H9 (cell line): Measurements from ENCODE around the gene DENND4B. TPM values are rescaled to one million over a fixed set of nuclear protein-coding genes. Genes with fewer than 3 reads are reported as not detected.

Experiments
- DNase-seq: peaks from one replicate; pipeline ENCODE4 v3.0.0-alpha.2; 2017
- H2AFZ ChIP-seq: one replicate; pipeline ENCODE4 v1.6.1; 2013; ENCODE audit warnings: mild to moderate bottlenecking, low read length, control low read depth, moderate library complexity
- H2AK5ac ChIP-seq: 2 replicates; pipeline ENCODE4 v1.6.1; 2013; ENCODE audit warnings: low read length, control low read depth, mixed read lengths; ENCODE audit not compliant: insufficient read length
- H2BK120ac ChIP-seq: one replicate; pipeline ENCODE4 v1.6.1; 2013; ENCODE audit warnings: low read depth, mild to moderate bottlenecking, low read length, control low read depth, inconsistent platforms; ENCODE audit not compliant: poor library complexity, severe bottlenecking
- H2BK12ac ChIP-seq: 2 replicates; pipeline ENCODE4 v1.6.1; 2013; ENCODE audit warnings: low read length, control low read depth, mixed read lengths, low read depth; ENCODE audit not compliant: insufficient read length
- H2BK15ac ChIP-seq: 2 replicates; pipeline ENCODE4 v1.6.1; 2013; ENCODE audit warnings: low read depth, low read length, control low read depth
- H2BK20ac ChIP-seq: one replicate; pipeline ENCODE4 v1.6.1; 2013; ENCODE audit warnings: low read depth, mild to moderate bottlenecking, low read length, control low read depth, inconsistent platforms; ENCODE audit not compliant: poor library complexity, severe bottlenecking
- H2BK5ac ChIP-seq: 2 replicates; pipeline ENCODE4 v1.6.1; 2013; ENCODE audit warnings: low read length, control low read depth, mixed read lengths; ENCODE audit not compliant: insufficient read length
- H3K14ac ChIP-seq: 2 replicates; pipeline ENCODE4 v1.6.1; 2013; ENCODE audit warnings: low read length, control low read depth; ENCODE audit not compliant: insufficient read depth
- H3K18ac ChIP-seq: 2 replicates; pipeline ENCODE4 v1.6.1; 2013; ENCODE audit warnings: low read depth, mild to moderate bottlenecking, mixed read lengths, low read length, control low read depth; ENCODE audit not compliant: insufficient read length
- H3K23ac ChIP-seq: 2 replicates; pipeline ENCODE4 v1.6.1; 2013; ENCODE audit warnings: low read length, control low read depth, mixed read lengths, low read depth; ENCODE audit not compliant: insufficient read length
- H3K23me2 ChIP-seq: 2 replicates; pipeline ENCODE4 v1.6.1; 2013; ENCODE audit warnings: low read depth, mild to moderate bottlenecking, mixed read lengths, low read length, control low read depth; ENCODE audit not compliant: insufficient read length, poor library complexity, severe bottlenecking
- H3K27ac ChIP-seq: 2 replicates; pipeline ENCODE4 v1.5.1; 2013; ENCODE audit warnings: low read length, control low read depth, mixed read lengths, low read depth; ENCODE audit not compliant: insufficient read length
- H3K27me3 ChIP-seq: 2 replicates; pipeline ENCODE4 v1.6.1; 2013; ENCODE audit warnings: low read length, control low read depth, inconsistent platforms; ENCODE audit not compliant: insufficient read depth
- H3K4ac ChIP-seq: 2 replicates; pipeline ENCODE4 v1.6.1; 2013; ENCODE audit warnings: low read depth, mild to moderate bottlenecking, control low read depth, inconsistent platforms, low read length, moderate library complexity
- H3K4me1 ChIP-seq: 2 replicates; pipeline ENCODE4 v1.6.1; 2013; ENCODE audit warnings: low read length, control low read depth, inconsistent platforms; ENCODE audit not compliant: insufficient read depth
- H3K4me2 ChIP-seq: 2 replicates; pipeline ENCODE4 v1.6.1; 2013; ENCODE audit warnings: low read length, control low read depth, mixed read lengths; ENCODE audit not compliant: insufficient read length, insufficient read depth
- H3K56ac ChIP-seq: 2 replicates; pipeline ENCODE4 v1.6.1; 2013; ENCODE audit warnings: low read depth, mild to moderate bottlenecking, mixed read lengths, low read length, control low read depth; ENCODE audit not compliant: insufficient read length
- H3K79me1 ChIP-seq: 2 replicates; pipeline ENCODE4 v1.6.1; 2013; ENCODE audit warnings: low read depth, mild to moderate bottlenecking, moderate library complexity, low read length, control low read depth, inconsistent platforms; ENCODE audit not compliant: insufficient read depth, poor library complexity, severe bottlenecking
- H3K79me2 ChIP-seq: 2 replicates; pipeline ENCODE4 v1.6.1; 2013; ENCODE audit warnings: low read length, control low read depth, inconsistent platforms; ENCODE audit not compliant: insufficient read depth
- H3K9ac ChIP-seq: 2 replicates; pipeline ENCODE4 v1.6.1; 2013; ENCODE audit warnings: low read length, control low read depth, mixed read lengths; ENCODE audit not compliant: insufficient read length; ENCODE audit errors: extremely low read depth
- H3K9me3 ChIP-seq: one replicate; pipeline ENCODE4 v1.6.1; 2013; ENCODE audit warnings: low read depth, low read length, inconsistent platforms; ENCODE audit not compliant: control insufficient read depth
- H3T11ph ChIP-seq: one replicate; pipeline ENCODE4 v1.6.1; 2013; ENCODE audit warnings: mild to moderate bottlenecking, low read length, control low read depth, inconsistent platforms
- H4K20me1 ChIP-seq: one replicate; pipeline ENCODE4 v1.6.1; 2013; ENCODE audit not compliant: control insufficient read depth, insufficient read length, insufficient read depth
- H4K5ac ChIP-seq: 2 replicates; pipeline ENCODE4 v1.6.1; 2013; ENCODE audit warnings: low read depth, mild to moderate bottlenecking, mixed read lengths, low read length, control low read depth; ENCODE audit not compliant: insufficient read length
- H4K8ac ChIP-seq: replicated peaks from 2 replicates; pipeline ENCODE4 v1.6.1; 2013; ENCODE audit warnings: low read length, control low read depth, mixed read lengths, low read depth; ENCODE audit not compliant: insufficient read length
- H4K91ac ChIP-seq: 2 replicates; pipeline ENCODE4 v1.6.1; 2013; ENCODE audit warnings: low read depth, mild to moderate bottlenecking, moderate library complexity, mixed read lengths, low read length, control low read depth; ENCODE audit not compliant: insufficient read length
- H3K27ac Mint-ChIP-seq, 3 experiments: 2 replicates in 2 of 3; 3 replicates in 1 of 3; pipeline ENCODE4 v1.8.0; 2020 to 2021; ENCODE audit warnings: mixed read lengths in 3 of 3, mild to moderate bottlenecking in 1 of 3, moderate library complexity in 1 of 3
- H3K27me3 Mint-ChIP-seq: 2 replicates; pipeline ENCODE4 v1.8.0; 2021; ENCODE audit warnings: low read depth, mild to moderate bottlenecking, moderate library complexity, mixed read lengths
- H3K36me3 Mint-ChIP-seq, 3 experiments: 2 replicates in 2 of 3; 3 replicates in 1 of 3; pipeline ENCODE4 v1.8.0; 2020 to 2021; ENCODE audit warnings: low read depth in 3 of 3, mixed read lengths in 3 of 3; ENCODE audit not compliant: insufficient read depth in 1 of 3
- H3K4me1 Mint-ChIP-seq, 2 experiments: 2 replicates each; pipeline ENCODE4 v1.8.0; 2020; ENCODE audit warnings: mixed read lengths in 2 of 2
- H3K4me3 Mint-ChIP-seq, 2 experiments: 2 replicates in 1 of 2; 3 replicates in 1 of 2; pipeline ENCODE4 v1.8.0; 2020 to 2021; ENCODE audit warnings: mild to moderate bottlenecking in 2 of 2, mixed read lengths in 2 of 2, moderate library complexity in 1 of 2
- H3K9me3 Mint-ChIP-seq, 2 experiments: 2 replicates in 1 of 2; 3 replicates in 1 of 2; pipeline ENCODE4 v1.8.0; 2020; ENCODE audit warnings: mild to moderate bottlenecking in 2 of 2, mixed read lengths in 2 of 2, moderate library complexity in 1 of 2
- CTCF ChIP-seq: fragments of 200-600 bp; sonication (generic); conservative IDR thresholded peaks from 3 replicates; pipeline ENCODE4 v1.8.0; 2021; ENCODE audit warnings: antibody characterized with exemption, mild to moderate bottlenecking
- WGBS: extraction: QIAGEN DNeasy Blood & Tissue Kit; methylation state at CpG from one replicate; pipeline ENCODE4 v1.1.7; 2013; ENCODE audit warnings: missing lambda C conversion rate, low lambda C conversion rate, mixed read lengths; ENCODE audit not compliant: insufficient read length; ENCODE audit errors: extremely low coverage; 5-methylcytosine and 5-hydroxymethylcytosine counted together
- total RNA-seq: library from RNA; stranded (reverse); gene quantifications from 2 replicates; pipeline ENCODE4 v1.2.1, GENCODE V29; 2021

Gene DENND4B
- total RNA-seq, 1 experiment from 2014 or later, result 84.6 TPM

GRCh38 chr1:153908071-153908470, 38.4 kb downstream of the DENND4B start:
- H3T11ph ChIP-seq, result no peak overlapping the region
- peaks cover 10% of the 10 kb centered on the region for H3K79me1 ChIP-seq
- no peak overlapping the region for H2BK20ac ChIP-seq
- no peak overlapping the region for H3K18ac ChIP-seq
- Mint-ChIP-seq H3K27me3 (no peaks in the 10 kb centered on the region), H3K9me3 (no peaks in the 10 kb centered on the region; a peak in 1 of 5 replicates), H3K36me3 (peaks cover 10 to 33% (median 26%) of the 10 kb centered on the region in 3 experiments), H3K4me1 (peaks cover 0 to 6% of the 10 kb centered on the region in 2 experiments; a peak in 1 of 4 replicates), H3K4me3 (no peak overlapping the region), H3K27ac (no peak overlapping the region)
- H3K79me2 ChIP-seq, result peaks cover 28% of the 10 kb centered on the region; the same call in 1 of the 2 replicates
- H2AK5ac ChIP-seq, result no peak overlapping the region
- WGBS, result no CpG with 5 or more reads among the region's 6 CpGs
- H3K4me1 ChIP-seq, result no peaks in the 10 kb centered on the region
- no peaks in the 10 kb centered on the region for H3K27me3 ChIP-seq
- H3K14ac ChIP-seq, result no peak overlapping the region
- H2BK15ac ChIP-seq, result no peak overlapping the region
- H4K91ac ChIP-seq, result no peak overlapping the region
- no peak overlapping the region for H4K5ac ChIP-seq
- no peak overlapping the region for H3K4me2 ChIP-seq
- H2BK12ac ChIP-seq, result no peak overlapping the region
- DNase-seq, result no peak
- H3K23me2 ChIP-seq, result no peaks in the 10 kb centered on the region
- H4K20me1 ChIP-seq, result no peaks in the 10 kb centered on the region
- H3K56ac ChIP-seq, result no peak overlapping the region
- H3K4ac ChIP-seq, result no peak overlapping the region
- TF ChIP-seq CTCF, result no peak
- no peak overlapping the region for H3K9ac ChIP-seq
- H4K8ac ChIP-seq, result no peak overlapping the region
- H2BK5ac ChIP-seq, result no peak overlapping the region
- no peak overlapping the region for H2AFZ ChIP-seq
- no peak overlapping the region for H3K23ac ChIP-seq
- H2BK120ac ChIP-seq, result no peak overlapping the region
- no peak overlapping the region for H3K27ac ChIP-seq
- no peaks in the 10 kb centered on the region for H3K9me3 ChIP-seq
